ENCODE results near the gene SYT7. TPM values are rescaled to one million over a fixed set of nuclear protein-coding genes. Genes with fewer than 3 reads are reported as not detected.

Gene SYT7
- total and polyA plus RNA-seq, 8 donors: 4.3 to 59.4 (median 12.5) TPM

- no peak for DNase-seq
- TF ChIP-seq CTCF (IDR thresholded peaks at IDR 0.05): no peak
- peak in 2 of 4 donors; percentile 53 to 62 for ATAC-seq
- H3K27ac ChIP-seq: no peak overlapping the region
- H3K4me1 ChIP-seq: no peaks in the 10 kb centered on the region
- intact Hi-C loops (cut with DNase I): no loop called here
- WGBS, 2 donors: 45 to 51% methylated on average over 15 of the region's 15 CpGs
- H3K36me3 ChIP-seq: no peaks in the 10 kb centered on the region
- no peaks in the 10 kb centered on the region for H3K9me3 ChIP-seq
- FAIRE-seq: no peak
- H3K4me3 ChIP-seq: no peak overlapping the region
- H3K27me3 ChIP-seq: peaks cover 0 to 6% (median 0%) of the 10 kb centered on the region in 4 donors
Observed at GRCh38 chr11:61553373-61554171, 27.3 kb downstream of the SYT7 start.

- ATAC-seq (peak in 1 of 4 donors; percentile 51), FAIRE-seq (no peak), DNase-seq (peak in 1 of 6 donors; percentile 55)
- Histone ChIP-seq H3K4me1 (no peaks in the 10 kb centered on the region), H3K27me3 (peaks cover 0 to 6% (median 0%) of the 10 kb centered on the region in 4 donors), H3K4me3 (no peak overlapping the region), H3K27ac (no peak overlapping the region), H3K36me3 (no peaks in the 10 kb centered on the region), H3K9me3 (no peaks in the 10 kb centered on the region)
- TF ChIP-seq CTCF (IDR thresholded peaks at IDR 0.05): no peak
- intact Hi-C loops (cut with DNase I): no loop called here
- WGBS, 2 donors: 38 to 42% methylated on average over 12 to 13 of the region's 13 CpGs
Observed at GRCh38 chr11:61552108-61552635, 28.7 kb downstream of the SYT7 start.

GRCh38 chr11:61551634-61552033, 29.2 kb downstream of the SYT7 start:
- Histone ChIP-seq H3K27ac (no peak overlapping the region), H3K36me3 (no peaks in the 10 kb centered on the region), H3K4me1 (no peaks in the 10 kb centered on the region), H3K9me3 (no peaks in the 10 kb centered on the region), H3K27me3 (peaks cover 0 to 6% (median 0%) of the 10 kb centered on the region in 4 donors), H3K4me3 (no peak overlapping the region)
- intact Hi-C loops (cut with DNase I): no loop called here
- DNase-seq (peak in 4 of 6 donors; percentile 48 to 77 (median 56)), FAIRE-seq (no peak), ATAC-seq (peak; percentile 47 to 73 (median 66))
- no peak for TF ChIP-seq CTCF (IDR thresholded peaks at IDR 0.05)
- 43 to 46% methylated on average over 12 of the region's 12 CpGs for WGBS, 2 donors

- no peak for ATAC-seq
- no peaks in the 10 kb centered on the region for H3K4me1 ChIP-seq
- DNase-seq: peak in 1 of 6 donors; percentile 43
- FAIRE-seq: no peak
- H3K36me3 ChIP-seq: no peaks in the 10 kb centered on the region
- TF ChIP-seq CTCF (IDR thresholded peaks at IDR 0.05): no peak
- H3K27ac ChIP-seq: no peak overlapping the region
- WGBS, 2 donors: 88 to 91% methylated on average over 17 to 18 of the region's 18 CpGs
- H3K27me3 ChIP-seq: peaks cover 0 to 6% (median 0%) of the 10 kb centered on the region in 4 donors
- no peak overlapping the region for H3K4me3 ChIP-seq
- H3K9me3 ChIP-seq: no peaks in the 10 kb centered on the region
- intact Hi-C loops (cut with DNase I): no loop called here
Observed at GRCh38 chr11:61550665-61551227, 30.1 kb downstream of the SYT7 start.
